Heart right ventricle (tissue), 16 donors: ENCODE data around the gene FADS1. TPM values are rescaled to one million over a fixed set of nuclear protein-coding genes. Genes with fewer than 3 reads are reported as not detected.

Experiments used
- ATAC-seq, 8 donors: fragments of 200-7000 bp; cut with Tn5 transposase; one replicate each; pipeline ENCODE4 v1.9.1; 2020; ENCODE audit warnings: mild to moderate bottlenecking in 8 of 8, moderate library complexity in 8 of 8, moderate number of reproducible peaks in 1 of 8
- DNase-seq, 2 donors: peaks; one replicate each; pipeline ENCODE4 v3.0.0-alpha.2; 2020
- H3K27ac ChIP-seq, 10 donors: fragments of 200-600 bp; sonication (generic) in 2 of 10; one replicate each; pipeline versions ENCODE4 v1.5.0 to v1.8.0; 2020 to 2022; ENCODE audit warnings: mild to moderate bottlenecking in 3 of 10
- H3K27me3 ChIP-seq, 7 donors: fragments of 200-600 bp; one replicate each; pipeline ENCODE4 v1.8.0; 2021 to 2022; ENCODE audit warnings: mild to moderate bottlenecking in 2 of 7
- H3K36me3 ChIP-seq, 9 donors: fragments of 200-600 bp; sonication (generic) in 1 of 9; one replicate each; pipeline versions ENCODE4 v1.5.0 to v1.8.0; 2020 to 2022; ENCODE audit warnings: mild to moderate bottlenecking in 2 of 9
- H3K4me1 ChIP-seq, 9 donors: fragments of 200-600 bp; sonication (generic) in 1 of 9; one replicate each; pipeline versions ENCODE4 v1.5.0 to v1.8.0; 2020 to 2022; ENCODE audit warnings: mild to moderate bottlenecking in 4 of 9
- H3K4me3 ChIP-seq, 10 donors: fragments of 200-600 bp; sonication (generic) in 2 of 10; one replicate each; pipeline versions ENCODE4 v1.5.0 to v1.8.0; 2020 to 2022; ENCODE audit warnings: mild to moderate bottlenecking in 7 of 10, moderate library complexity in 2 of 10
- H3K9me3 ChIP-seq, 11 donors: fragments of 200-600 bp in 10 of 11; sonication (generic) in 2 of 11; one replicate each; pipeline versions ENCODE4 v1.5.0 to v1.8.0; 2013 to 2022; ENCODE audit warnings: mild to moderate bottlenecking in 2 of 11, control low read depth in 1 of 11, moderate library complexity in 1 of 11
- CTCF ChIP-seq, 9 donors: fragments of 200-600 bp; sonication (generic) in 2 of 9; IDR thresholded peaks; one replicate each; pipeline versions ENCODE4 v1.5.0 to v1.8.0; 2021 to 2022; ENCODE audit warnings: antibody characterized with exemption in 9 of 9, mild to moderate bottlenecking in 5 of 9, moderate library complexity in 1 of 9
- WGBS, 2 donors: extraction: QIAGEN DNeasy Blood & Tissue Kit; methylation state at CpG; one replicate each; pipeline ENCODE4 v1.1.7; 2013; ENCODE audit warnings: inconsistent platforms in 1 of 2; 5-methylcytosine and 5-hydroxymethylcytosine counted together
- intact Hi-C, 10 donors: fragments of 100-400 bp; cut with DNase I; formaldehyde crosslinking; loops; one replicate each; pipeline versions ENCODE4 v1.11.1 to v1.14.2; 2022
- polyA plus RNA-seq, 2 donors: library from polyadenylated mRNA; stranded (reverse); fragments of 200-250 nt; gene quantifications; one replicate each; pipeline ENCODE4 v1.2.3, GENCODE V29; 2013
- total RNA-seq, 10 donors: library from RNA; stranded (reverse); fragmentation: NEBNext Ultra II Directional in 3 of 10; extraction: Animal tissue kit (Norgen Biotek cat#: 25700) in 3 of 10; gene quantifications; one replicate each; pipeline versions ENCODE4 v1.2.1 to v1.2.4, GENCODE V29; 2021 to 2023
- donor health status: Arrhythmogenic right ventricular cardiomyopathy.
- donor health status: ischemic (EF 13 %, LVEDD 7.1; RV severe dilation, severe dysfunction).
- donor health status: healthy with polysubstance abuse.
- donor health status: DM: no; HTN: yes; CAD: no.
- donor health status: DM: no; HTN: no; CAD: no.
- donor health status: ischemic (EF 25% LVEDD 6.9; RV normal size, moderate dysfunction).
- donor health status: ischemic (EF 25% LVEDD 5.7; RV mildly dilated, moderate dysfunction).
- donor health status: healthy.
- donor health status: DM: yes; HTN: yes; CAD: no.
- donor health status: Ischemic cardiomyopathy.
- donor health status: ischemic (EF 35%, LVEDD 5.7; RV mildly dilated, moderate dysfunction).
- donor health status: nonischemic (EF 11% LVEDD 7.7; RV severe dilation, severe dysfunction).
- donor health status: DM: yes; HTN: yes; CAD: no.
- donor health status: PGD.
- donor health status: ischemic (EF 29% LVEDD 5.4; RV normal size, mild dysfunction).
- donor health status: nonischemic (EF 23%, LVEDD 6.1; RV moderate dilation, normal function).

The FADS1 gene
- total and polyA plus RNA-seq, 12 donors, result 13.8 to 37.4 (median 25.4) TPM

- no peak overlapping the region for H3K4me3 ChIP-seq
- peaks cover 0 to 9% (median 0%) of the 10 kb centered on the region in 7 donors for H3K27me3 ChIP-seq
- peaks cover 4 to 29% (median 10%) of the 10 kb centered on the region in 9 donors for H3K4me1 ChIP-seq
- ATAC-seq (no peak), DNase-seq (no peak)
- WGBS, 2 donors, result 91 to 98% methylated on average over 4 of the region's 4 CpGs
- no peaks in the 10 kb centered on the region for H3K9me3 ChIP-seq
- peaks cover 0 to 56% (median 29%) of the 10 kb centered on the region in 9 donors for H3K36me3 ChIP-seq
- no peak for TF ChIP-seq CTCF (IDR thresholded peaks at IDR 0.05)
- intact Hi-C loops, result loop anchor here in 1 of 10 donors (10.0 kb wide), 1 partner anchor 52 kb away; no protein-coding TSS in a partner anchor
- no peak overlapping the region for H3K27ac ChIP-seq
Measured at GRCh38 chr11:61812736-61813411, 3.9 kb downstream of the FADS1 start.

GRCh38 chr11:61811831-61812230, 5.0 kb downstream of the FADS1 start:
- peaks cover 0 to 19% (median 5%) of the 10 kb centered on the region in 9 donors for H3K4me1 ChIP-seq
- ATAC-seq, result no peak
- H3K36me3 ChIP-seq, result peaks cover 0 to 66% (median 31%) of the 10 kb centered on the region in 9 donors
- intact Hi-C loops, result loop anchor here in 1 of 10 donors (10.0 kb wide), 1 partner anchor 53 kb away; no protein-coding TSS in a partner anchor
- H3K27me3 ChIP-seq, result peaks cover 0 to 9% (median 0%) of the 10 kb centered on the region in 7 donors
- H3K4me3 ChIP-seq, result no peak overlapping the region
- no peak for DNase-seq
- H3K27ac ChIP-seq, result no peak overlapping the region
- no peak for TF ChIP-seq CTCF (IDR thresholded peaks at IDR 0.05)
- 95 to 96% methylated on average over 5 of the region's 5 CpGs for WGBS, 2 donors
- H3K9me3 ChIP-seq, result no peaks in the 10 kb centered on the region

- intact Hi-C loops, result loop anchor here in 1 of 10 donors (10.0 kb wide), 1 partner anchor 54 kb away; no protein-coding TSS in a partner anchor
- Histone ChIP-seq H3K27me3 (peaks cover 0 to 8% (median 0%) of the 10 kb centered on the region in 7 donors), H3K36me3 (peaks cover 0 to 77% (median 35%) of the 10 kb centered on the region in 9 donors), H3K9me3 (no peaks in the 10 kb centered on the region), H3K4me3 (no peak overlapping the region), H3K4me1 (peaks cover 0 to 12% (median 4%) of the 10 kb centered on the region in 9 donors), H3K27ac (no peak overlapping the region)
- 94 to 95% methylated on average over 8 of the region's 8 CpGs for WGBS, 2 donors
- no peak for TF ChIP-seq CTCF (IDR thresholded peaks at IDR 0.05)
- no peak for DNase-seq
- no peak for ATAC-seq
Measured at GRCh38 chr11:61810671-61811175, 6.1 kb downstream of the FADS1 start.

DNA sequence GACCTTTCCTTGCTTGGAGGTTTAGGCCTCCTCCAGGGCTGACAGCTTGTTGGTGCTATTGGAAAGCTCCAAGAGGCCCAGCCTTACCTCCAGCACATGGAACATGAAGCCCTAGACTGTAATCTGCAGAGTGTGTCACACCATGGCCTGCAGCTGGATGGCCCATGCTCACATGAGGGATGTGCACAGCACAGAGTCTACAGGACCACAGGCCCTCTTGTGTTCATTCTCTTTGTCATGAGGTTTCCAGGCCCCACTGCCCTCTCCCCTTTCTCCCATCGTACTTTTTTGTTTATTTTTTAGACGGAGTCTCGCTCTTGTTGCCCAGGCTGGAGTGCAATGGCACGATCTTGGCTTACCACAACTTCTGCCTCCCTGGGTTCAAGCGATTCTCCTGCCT, 10.0 kb downstream of the FADS1 start:
- Histone ChIP-seq H3K27ac (no peak overlapping the region), H3K36me3 (peaks cover 0 to 99% (median 41%) of the 10 kb centered on the region in 9 donors), H3K4me3 (no peak overlapping the region), H3K9me3 (no peaks in the 10 kb centered on the region), H3K4me1 (peaks cover 0 to 7% (median 0%) of the 10 kb centered on the region in 9 donors), H3K27me3 (no peaks in the 10 kb centered on the region)
- intact Hi-C loops, result loop anchor here in 2 of 10 donors (10.0 kb wide), 2 partner anchors 88 to 278 kb away; partner anchors contain the start of gene FADS3 (in 1 of the 2)
- WGBS, 2 donors, result 94 to 96% methylated on average over 5 of the region's 5 CpGs
- DNase-seq (no peak), ATAC-seq (no peak)
- TF ChIP-seq CTCF (IDR thresholded peaks at IDR 0.05), result no peak
